HG03039 (cell line): Measurements from ENCODE around the gene DEDD.

Source experiments
- ATAC-seq: cut with Tn5 transposase; IDR thresholded peaks from one replicate; pipeline ENCODE4 v1.9.1; 2021; ENCODE audit warnings: mild to moderate bottlenecking, moderate library complexity; ENCODE audit not compliant: unreplicated experiment

Gene DEDD

DNA sequence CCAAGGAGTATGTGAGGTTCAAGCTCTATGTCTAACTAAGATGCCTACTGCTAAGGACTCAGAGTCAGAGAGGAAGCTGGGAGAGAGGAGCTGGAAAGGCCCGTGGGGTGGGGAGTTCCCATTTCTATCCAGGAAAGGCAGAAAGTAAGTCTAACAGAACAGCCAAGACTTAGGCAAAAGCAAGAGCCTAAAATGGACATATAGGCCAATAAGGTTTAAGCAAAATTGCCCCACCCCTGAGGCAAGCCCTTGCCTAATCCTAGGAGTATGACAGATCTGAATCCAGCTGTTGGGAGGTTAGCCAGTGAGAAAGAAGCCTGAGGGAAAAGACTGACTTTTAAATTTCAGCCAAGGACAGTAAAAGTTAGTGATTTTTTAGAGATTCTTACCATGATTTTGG, 35.9 kb downstream of the DEDD start:
- ATAC-seq = no peak

DNA sequence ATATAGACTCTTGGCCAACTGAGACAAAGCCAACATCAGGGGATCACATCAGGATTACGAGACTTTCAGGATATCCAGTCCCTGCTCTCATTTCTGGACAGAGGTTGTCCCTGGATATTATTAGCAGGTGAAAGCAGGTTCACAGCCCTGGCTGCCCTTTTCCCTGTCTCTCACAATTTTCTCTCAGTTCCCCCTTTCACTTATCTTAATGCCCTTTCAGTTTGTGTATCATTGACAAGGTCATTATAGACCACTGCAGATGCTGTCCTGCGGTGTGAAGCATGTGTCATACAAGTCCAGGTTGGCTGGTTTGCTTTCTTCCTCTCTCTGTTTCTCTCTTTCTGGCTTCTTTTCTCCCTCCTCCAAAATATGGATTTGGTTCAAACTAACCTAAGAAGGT, 36.5 kb downstream of the DEDD start:
- no peak for ATAC-seq

DNA sequence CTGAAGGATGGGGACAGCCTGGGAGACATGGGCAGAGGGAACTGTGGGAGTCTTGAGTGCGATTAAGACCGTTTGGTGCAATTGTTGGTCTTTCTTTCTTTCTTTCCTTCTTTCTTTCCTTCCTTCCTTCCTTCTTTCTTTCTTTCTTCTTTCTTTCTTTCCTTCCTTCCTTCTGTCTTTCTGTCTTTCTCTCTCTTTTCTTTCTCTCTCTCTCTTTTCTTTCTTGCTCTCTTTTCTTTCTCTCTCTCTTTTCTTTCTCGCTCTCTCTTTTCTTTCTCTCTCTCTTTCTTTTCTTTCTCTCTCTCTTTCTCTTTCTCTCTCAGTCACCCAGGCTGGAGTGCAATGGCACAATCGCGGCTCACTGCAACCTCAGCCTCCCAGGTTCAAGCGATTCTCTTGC, 37.2 kb downstream of the DEDD start:
- no peak for ATAC-seq

DNA sequence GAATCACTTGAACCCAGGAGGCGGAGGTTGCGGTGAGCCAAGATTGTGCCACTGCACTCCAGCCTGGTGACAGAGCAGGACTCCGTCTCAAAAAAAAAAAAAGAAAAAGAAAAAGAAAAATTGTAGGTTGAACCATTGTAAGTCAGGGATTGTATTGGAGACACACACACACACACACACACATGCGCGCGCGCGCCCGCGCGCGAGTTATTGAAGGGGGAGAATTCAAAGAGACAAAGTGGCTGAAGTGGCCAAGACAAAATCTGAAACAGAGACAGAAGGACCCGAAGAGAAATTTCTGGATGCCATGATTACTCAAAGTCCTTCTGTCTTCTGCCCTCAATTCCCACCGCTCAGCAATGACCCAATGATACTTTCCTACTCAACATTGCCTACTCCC, 38.0 kb downstream of the DEDD start:
- no peak for ATAC-seq

DNA sequence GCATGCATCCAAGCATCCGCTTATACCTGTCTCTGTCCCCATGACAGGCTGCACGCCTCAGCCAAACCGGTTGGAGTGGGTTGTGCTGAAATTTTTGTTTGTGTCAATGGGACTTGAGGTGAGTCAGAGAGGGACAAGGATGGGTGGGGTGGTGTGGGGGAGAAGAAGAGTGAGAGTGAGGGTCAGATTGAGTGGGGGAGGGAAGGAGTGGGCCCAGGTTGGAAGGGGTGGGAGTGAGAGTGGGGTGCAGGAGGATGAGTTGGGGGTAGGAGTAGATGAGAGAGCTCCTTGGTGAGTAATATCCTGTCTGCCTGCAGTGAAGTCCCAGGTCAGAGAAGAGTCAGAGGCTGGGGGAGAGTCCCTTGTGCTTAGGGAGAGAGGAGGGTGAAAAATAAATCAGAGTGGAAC, 39.8 kb downstream of the DEDD start:
- ATAC-seq = no peak

DNA sequence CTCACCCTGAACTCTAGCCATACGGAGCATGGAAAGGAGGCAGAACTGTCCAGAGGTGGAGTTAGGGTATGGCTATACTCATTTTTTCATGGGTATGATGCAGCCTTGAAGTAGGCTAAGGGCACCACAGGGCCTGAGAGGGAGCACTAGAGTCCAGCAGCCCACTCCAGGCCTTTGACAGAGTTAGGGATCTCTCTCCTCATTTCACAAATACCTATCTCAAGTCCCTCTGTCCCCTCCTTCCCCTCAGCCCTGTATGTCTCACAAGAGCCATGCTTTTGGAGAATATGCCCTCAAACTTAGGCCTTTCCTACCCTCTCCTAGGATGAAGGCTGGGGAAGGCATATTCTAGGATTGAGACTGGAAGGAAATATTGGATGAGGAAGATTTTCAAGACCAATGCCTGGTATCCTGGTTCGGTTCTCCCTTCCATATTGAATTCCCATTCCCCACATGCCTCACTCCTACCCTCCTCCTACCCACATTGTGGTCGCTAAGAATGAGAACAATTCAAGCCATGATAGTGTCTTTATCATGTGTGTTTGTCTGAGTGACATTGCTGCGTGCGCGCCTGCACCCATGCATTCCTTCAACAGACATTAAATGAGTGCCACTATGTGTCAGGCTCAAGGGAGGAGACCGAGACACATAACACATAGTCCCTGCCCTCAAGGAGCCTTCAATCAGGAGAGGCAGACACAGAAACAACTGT, 40.5 kb downstream of the DEDD start:
- ATAC-seq = no peak

DNA sequence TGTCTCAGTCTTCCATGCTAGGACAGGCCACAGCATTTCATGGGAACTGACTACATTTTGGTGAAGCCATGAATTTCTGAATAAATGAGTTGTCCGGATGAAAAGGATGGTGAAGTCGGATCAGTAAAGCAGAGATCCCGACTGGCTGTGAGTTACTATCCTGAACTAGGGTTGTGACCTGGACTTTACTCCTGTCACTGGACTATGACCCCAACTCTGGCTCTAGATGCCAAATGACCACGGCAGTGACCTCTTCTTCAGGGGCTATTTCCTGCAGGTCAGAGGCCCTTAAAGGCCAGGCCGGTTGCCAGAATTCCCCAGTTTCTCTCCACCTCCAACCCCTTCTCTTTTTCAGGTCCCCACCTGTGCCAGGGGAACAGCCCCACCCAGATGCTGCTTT, 41.4 kb downstream of the DEDD start:
- ATAC-seq = no peak

DNA sequence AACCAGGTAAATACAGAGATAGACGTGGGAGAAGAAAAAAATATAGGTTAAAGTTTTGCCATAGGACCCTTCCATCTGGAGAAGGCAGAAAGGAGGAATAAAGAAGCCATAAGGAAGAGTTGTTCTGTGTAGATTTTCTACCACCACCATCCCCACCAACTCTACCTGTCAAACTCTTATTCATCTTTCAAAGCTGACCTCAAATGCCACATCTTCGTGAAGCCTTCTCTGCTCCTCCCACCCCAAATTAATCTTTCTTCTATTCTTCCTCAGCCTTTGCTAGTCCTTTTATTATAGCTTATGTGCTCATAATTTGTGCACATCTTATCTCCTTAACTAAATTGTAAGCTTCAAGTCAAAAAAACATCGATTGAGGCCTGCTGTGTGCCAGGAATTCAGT, 41.9 kb downstream of the DEDD start:
- ATAC-seq = no peak

DNA sequence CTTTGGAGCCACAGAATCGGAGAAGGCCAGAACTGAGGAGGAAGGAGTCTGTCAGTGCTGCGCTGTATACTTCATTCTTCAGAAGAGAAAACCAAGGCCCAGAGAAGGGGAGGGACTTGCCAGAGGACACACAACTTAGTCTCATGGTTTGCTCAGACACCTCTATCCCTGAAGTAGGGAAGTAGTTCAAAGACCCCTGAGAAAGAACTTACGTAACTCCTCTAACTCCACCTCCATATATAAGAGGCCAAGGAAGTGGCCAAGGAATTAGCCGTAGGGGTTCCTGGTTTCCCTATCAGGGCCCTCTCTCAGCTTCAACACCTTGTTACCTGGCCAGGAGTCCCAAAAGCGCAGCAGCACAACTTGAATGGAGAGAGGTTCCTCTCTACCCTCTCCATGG, 42.5 kb downstream of the DEDD start:
- no peak for ATAC-seq

DNA sequence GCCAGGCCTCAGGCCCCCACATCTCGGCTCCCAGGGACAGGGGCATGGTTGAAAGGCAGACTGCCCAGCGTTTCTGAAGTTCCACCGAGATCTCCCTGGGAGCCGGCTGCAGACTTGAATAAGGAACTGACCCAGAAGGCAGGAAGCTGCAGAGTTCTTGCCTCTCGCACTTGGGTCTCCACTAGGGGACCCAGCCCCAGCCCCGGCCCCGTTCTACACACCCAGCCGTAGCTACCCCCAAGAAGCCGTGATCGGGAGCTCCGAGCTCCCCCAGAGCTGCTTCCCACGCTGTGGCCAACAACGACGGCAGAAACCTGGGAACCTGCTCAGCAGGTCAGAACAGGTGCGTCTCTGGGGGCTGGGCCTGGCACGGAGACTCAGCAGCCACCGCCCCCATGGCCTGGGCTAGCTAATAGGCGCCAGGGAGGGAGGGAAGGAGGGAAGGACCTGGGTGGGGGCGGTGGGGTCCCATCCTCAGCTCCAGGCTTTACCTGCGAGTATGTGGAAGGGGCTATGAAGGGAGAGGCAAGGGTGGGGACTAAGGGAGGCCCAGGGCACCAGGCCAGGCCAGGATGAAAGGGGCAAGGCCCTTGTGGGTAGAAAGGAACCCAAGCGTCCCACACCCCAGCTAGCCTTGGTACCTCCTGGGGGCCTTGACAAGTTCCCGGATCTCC, 43.1 kb downstream of the DEDD start, which contains the start of gene NECTIN4:
Gene NECTIN4 (minus strand): TSS at position 308 of the 674 bp plus-strand sequence. CDS start 262 bp downstream, at position 46.
- ATAC-seq = no peak

DNA sequence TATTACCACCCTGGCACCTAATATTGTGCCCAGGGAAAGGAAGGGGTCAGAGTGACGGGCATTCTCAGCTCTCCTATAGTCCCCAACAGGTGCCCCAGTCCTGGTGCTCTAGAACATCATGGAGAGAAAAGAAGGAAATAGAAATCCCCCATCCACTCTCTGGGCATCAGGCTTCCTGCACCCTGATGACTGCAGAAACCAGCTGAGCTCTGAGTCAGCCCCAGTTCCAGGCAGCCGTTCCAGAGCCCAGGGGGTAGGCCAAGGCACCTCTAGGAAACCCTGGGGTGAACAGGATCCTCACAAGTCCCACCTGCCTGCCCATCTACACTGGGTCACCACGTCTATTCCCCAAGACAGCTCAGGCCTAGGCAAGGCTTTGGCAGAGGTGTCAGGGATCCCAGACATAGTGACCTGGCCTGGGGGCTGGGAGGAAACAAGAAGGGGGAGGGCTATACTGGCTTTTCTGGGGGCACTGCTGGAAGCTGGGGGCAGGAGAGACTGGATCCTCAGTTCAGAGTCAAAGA, 43.8 kb downstream of the DEDD start:
- no peak for ATAC-seq

DNA sequence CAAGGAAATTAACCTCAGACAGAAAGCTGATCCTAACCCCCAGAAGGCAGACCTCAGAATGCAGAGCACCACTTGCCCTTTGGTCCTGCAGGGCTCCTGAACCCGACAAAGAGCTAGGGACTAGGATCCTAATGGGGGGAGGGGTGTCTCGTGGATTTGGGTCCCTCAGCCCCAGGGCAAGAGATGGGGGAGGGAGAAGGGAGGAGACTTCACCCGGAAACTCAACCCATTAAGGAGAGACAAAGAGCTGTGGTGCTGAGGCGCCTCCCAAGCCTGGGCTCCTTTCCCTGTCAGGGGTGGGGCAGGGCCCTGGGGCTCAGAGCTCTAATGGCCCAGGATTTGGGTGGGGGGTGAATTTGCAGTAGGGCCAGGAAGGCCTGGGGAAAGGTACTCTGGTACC, 46.0 kb downstream of the DEDD start:
- ATAC-seq = no peak

DNA sequence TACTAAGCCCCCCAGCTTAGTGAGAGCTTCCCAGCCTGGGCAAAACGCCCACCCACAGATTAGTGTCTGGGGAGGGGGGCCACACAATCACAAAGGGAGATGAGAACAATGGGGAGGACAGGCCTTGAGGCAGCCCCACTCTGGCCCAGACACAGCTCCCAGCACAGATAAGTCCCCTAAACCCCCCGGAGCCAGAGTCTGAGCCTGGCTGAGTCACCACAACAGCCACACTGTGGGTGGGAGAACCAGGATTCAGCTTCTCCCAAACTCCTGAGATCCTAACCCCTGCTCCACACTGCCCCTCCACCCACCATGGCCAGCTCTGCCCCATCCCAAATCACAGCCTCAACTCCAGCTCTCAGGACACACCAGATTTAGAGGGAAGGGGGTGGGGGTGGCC, 47.3 kb downstream of the DEDD start:
- no peak for ATAC-seq

DNA sequence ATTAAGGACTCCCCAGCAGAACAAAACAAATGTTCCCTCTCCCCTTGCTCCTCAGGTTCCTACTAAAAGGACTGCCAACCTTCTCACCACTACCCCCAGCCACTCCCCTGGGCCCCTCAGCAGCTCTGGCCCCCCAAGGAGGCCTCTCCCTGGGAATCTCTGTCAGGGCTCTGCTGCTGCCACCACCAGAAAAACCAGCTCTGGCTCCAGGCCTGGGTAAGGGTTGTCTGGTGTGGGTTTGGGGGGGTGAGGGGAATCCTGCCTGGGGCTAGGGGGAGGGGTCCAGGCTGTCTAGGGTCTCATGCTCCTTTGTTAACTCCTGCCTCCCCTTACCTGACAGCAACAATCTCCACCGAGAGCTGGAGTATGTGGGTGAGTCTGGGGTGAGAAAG, 47.9 kb downstream of the DEDD start:
- no peak for ATAC-seq

DNA sequence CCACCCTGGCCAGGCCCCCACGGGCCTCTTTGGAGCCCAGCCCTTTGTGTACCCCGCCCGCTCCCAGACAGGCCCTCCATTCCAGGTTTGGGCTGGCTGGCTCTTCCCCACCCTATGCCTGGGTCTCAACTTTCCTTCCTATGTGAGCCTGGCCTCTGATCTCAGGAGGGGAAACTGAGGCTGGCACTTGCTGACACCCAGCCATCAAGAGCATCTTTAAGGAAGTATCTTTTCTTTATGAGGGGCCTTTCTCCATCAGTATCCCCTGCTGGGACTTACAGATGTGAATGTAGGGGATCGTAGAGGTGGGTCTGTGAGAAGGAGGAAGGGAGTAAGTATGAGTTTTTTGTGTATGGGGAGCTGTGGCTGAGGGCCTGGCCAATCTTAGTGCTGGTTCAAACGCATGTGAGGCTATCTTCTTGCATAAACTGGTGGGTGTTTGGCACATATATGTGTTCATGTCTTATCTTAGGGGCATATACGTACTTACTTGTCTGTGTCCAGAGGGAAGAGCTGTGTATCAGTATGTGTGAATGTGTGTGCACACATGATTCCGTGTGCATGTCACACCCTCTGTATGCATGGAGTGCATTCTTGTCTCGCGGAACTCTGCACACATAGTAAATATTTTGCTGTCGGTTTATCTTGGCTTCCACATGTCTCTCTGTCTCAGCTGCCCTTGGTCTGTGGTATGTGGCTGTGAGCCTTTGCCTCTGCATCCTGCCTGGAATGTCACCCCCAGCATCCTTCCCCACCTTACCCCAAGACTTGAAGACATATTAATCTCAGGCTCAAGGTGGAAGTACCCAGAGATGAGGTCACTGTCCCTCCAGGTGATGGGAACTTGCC, 48.5 kb downstream of the DEDD start:
- no peak for ATAC-seq

DNA sequence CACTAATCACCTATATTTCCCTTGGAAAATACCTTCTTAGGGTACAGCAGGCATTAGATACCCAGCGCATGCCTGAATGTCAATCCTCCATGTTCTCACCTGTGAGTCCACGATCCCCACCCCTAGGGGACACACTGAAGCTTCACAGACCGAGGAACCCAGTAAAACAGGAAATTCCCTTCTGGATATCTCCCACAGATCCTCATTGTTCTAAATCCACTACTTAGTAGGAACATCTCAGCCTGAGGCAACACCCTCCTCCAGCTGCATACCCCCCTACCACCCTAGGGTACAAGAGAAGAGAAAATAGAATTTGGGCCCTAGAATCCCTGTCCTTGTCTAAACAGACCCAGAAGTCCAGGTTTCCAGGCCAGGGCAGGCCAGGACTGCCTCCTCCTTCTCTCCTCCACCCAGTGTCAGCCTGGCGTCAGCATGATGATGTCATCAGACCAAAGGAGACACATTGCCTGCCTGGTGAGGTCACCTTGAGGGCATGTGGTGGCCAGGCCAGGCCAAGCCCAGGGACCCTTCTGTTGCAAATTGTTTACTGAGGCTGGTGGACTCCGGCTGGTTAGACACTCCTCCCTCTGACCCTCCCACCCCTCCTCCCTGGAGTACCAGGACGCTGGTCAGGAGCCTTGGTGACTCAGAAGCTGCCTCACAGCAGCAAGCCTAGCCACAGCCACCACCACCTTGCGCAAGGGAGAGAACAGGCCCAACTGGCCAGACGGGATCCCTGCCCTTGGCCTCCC, 49.3 kb downstream of the DEDD start:
- no peak for ATAC-seq

DNA sequence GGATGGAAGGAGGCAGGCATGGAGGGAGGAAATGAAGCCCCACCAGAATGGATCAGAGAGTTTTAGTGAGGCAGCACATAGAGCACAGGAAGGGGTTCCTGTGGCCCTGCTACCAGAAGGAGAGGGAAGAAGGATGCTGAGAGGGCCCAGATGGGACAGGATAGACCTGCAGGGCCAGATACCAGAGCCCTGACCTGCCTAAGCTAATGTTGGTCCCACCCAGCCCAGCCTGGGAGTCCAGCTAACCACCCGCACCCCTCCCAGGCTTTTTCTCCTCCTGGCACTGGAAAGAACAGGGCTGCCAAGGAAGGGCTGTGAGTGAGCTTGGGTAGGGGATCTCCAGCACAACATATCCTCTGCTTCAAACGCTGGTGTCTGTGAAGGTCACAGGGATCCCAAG, 50.0 kb downstream of the DEDD start:
- ATAC-seq = no peak

DNA sequence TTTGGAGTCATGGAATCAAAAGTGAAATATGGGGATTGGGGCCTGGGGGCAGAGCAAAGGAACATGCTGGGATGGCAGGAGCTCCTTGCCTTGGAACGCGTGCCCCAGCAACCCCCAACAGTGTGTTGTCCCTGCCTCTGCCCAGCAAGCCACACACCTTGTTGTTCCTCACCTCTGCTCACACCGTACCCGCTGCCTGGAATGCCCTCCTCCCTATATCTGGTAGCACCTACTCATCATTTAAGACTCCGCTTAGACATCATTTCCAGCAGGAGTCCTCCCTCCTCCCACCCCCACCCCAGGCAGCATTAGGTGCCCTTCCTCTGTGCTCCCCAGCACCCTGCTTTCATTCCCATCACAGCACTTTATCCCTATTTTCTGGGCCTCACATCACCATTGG, 50.9 kb downstream of the DEDD start:
- no peak for ATAC-seq

DNA sequence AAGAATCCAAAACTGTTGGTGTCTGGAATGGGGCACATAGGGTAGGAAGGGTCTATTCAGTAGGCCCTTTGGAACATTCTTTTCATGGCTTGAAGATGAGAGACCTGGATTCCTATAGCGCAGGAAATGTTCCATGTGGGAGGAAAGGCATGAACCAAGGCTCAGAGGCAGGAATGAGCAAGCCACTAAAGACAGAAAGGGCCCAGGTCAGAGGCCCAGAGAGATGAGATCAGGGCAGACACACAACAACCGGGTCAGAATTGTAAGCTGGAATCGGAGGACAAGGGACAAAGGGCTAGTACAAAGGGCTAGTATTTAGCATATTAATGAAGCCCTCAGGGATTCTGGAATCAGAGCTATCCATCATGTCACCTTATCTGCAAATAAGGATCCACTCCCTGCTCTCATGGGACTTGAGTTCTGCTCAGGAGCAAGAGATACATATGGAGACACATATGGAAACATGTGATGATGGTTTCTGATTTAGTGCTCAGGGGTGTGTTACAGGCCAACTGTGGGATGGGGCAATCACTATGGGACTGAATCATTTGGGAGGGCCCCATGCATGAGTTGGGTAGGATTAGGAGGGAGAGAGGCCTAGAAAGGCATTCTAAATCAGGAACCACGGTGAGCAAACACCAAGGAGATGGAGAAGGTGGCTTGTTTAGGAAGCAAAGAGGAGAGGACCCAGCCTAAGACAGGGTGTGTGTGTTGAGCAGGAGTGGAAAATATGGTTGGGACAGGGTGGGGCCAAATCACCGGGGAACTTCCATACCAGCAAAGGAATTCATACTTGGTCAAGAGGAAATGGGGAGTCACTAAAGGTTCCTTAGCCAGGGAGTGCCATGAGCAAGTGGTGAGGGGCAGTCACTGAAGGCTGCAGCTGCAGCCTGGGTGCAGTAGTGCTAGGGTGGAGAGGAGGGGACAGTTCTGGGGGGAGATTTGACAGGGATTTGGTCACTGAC, 51.7 kb downstream of the DEDD start:
- ATAC-seq = no peak
